Activated naive CD4-positive, alpha-beta T cell treated with anti-CD3 and anti-CD28 coated beads, Interleukin-2, amount 10 ng/mL, durations not matched to agents 7 days and 5 days (primary cell): ENCODE measurements around the gene ZNF474.
A peak's percentile ranks its signal among the peaks of the same experiment; 100 is the strongest.

Source experiments
- CTCF ChIA-PET: fragments of 350-600 bp; sonication (Branson Sonifier 250); formaldehyde crosslinking; loops from one replicate; lab custom pipeline; 2021; ENCODE audit warnings: antibody characterized with exemption; lab: Charles Lee
- DNase-seq: peaks from one replicate; pipeline ENCODE4 v3.0.0-alpha.2; 2020
- H3K27ac Mint-ChIP-seq: one replicate; pipeline ENCODE4 v1.8.0; 2021; ENCODE audit warnings: mild to moderate bottlenecking, moderate library complexity, mixed read lengths
- H3K27me3 Mint-ChIP-seq: one replicate; pipeline ENCODE4 v1.8.0; 2021; ENCODE audit warnings: mild to moderate bottlenecking, mixed read lengths
- H3K36me3 Mint-ChIP-seq: one replicate; pipeline ENCODE4 v1.8.0; 2021; ENCODE audit warnings: mixed read lengths
- H3K4me1 Mint-ChIP-seq: one replicate; pipeline ENCODE4 v1.8.0; 2021; ENCODE audit warnings: mixed read lengths
- H3K4me3 Mint-ChIP-seq: one replicate; pipeline ENCODE4 v1.8.0; 2021; ENCODE audit warnings: mild to moderate bottlenecking, moderate library complexity, mixed read lengths
- H3K9me3 Mint-ChIP-seq: one replicate; pipeline ENCODE4 v1.8.0; 2021; ENCODE audit warnings: mixed read lengths

Gene ZNF474

DNA sequence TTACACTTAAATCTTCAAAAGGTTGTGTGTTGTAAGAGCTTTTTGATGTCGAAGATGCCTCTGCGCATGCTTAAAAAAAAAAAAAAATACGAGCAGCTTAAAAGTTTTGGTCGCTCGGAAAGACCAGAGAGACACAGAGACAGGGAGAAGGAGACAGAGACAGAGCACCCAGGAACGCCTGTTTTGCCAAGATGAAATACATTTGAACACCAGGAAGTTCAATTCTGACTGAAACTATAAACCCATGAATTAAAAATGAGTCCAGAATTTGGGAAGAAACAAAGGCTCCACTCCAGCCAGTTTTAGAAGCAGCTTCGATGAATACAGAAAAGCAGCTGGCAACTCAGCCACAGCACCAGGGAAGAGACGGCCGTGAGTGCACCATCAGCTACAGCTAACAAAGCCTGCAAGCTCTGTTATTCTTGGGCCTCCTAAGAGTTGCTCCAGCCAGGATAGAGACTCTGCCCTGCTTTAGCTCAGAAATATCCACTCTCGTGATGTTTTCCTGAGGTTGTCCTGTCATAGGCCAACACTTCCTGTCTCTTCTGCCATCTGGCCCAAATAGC is 2.5 kb upstream of the ZNF474 start:
- CTCF ChIA-PET: no interaction called here
- H3K9me3 Mint-ChIP-seq: no peaks in the 10 kb centered on the region

DNA sequence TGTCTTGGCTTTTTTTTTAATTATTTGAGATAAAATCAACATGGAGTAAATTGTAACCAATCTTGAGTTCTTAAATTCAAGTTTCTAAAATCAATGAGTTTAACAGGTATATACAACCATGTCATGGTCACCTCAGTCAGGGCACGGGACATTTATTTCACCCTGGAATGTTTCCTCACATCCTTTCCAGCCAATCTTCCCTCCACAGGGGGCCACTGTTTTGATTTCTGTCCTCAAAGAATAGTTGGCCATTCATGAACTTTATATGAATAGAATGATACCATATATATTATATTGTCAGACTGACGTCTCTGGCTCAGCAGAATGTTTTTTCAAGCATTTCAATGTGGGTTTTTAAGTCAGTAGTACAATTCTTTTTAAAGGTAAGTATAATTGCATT is 806 bp downstream of the ZNF474 start:
- H3K4me1 Mint-ChIP-seq: no peaks in the 10 kb centered on the region
- no peak overlapping the region for H3K27ac Mint-ChIP-seq
- no peak for DNase-seq
- CTCF ChIA-PET: no interaction called here
- H3K36me3 Mint-ChIP-seq: no peaks in the 10 kb centered on the region
- H3K4me3 Mint-ChIP-seq: no peak overlapping the region
- H3K9me3 Mint-ChIP-seq: no peaks in the 10 kb centered on the region
- H3K27me3 Mint-ChIP-seq: no peaks in the 10 kb centered on the region

More for the DNA sequence above, 2.5 kb upstream of the ZNF474 start:
- H3K36me3 Mint-ChIP-seq: no peaks in the 10 kb centered on the region
- no peak overlapping the region for H3K4me3 Mint-ChIP-seq
- no peak overlapping the region for H3K27ac Mint-ChIP-seq
- DNase-seq: no peak
- H3K4me1 Mint-ChIP-seq: no peaks in the 10 kb centered on the region
- no peaks in the 10 kb centered on the region for H3K27me3 Mint-ChIP-seq

DNA sequence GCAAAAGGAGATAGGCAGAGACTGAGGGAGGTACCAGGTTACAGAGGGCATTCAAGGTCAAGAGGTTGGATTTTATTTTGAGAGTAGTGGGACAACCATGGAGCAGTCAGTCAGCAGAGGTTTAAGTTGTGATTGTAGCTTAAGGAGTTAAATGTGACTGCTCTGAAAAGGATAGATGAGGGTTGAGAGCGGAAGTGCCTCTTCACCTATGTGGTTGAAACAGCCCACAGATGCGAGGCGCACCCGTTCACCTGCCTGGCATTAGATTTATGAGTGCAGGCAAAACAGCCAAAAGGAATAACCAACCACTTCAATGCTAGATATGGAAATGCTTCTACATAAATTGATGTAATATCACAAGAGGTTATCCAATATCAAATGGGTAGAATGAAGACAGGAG is 8.4 kb downstream of the ZNF474 start:
- DNase-seq: peak; percentile 38
- Mint-ChIP-seq H3K9me3 (no peaks in the 10 kb centered on the region), H3K36me3 (no peaks in the 10 kb centered on the region), H3K27ac (no peak overlapping the region), H3K27me3 (no peaks in the 10 kb centered on the region), H3K4me3 (no peak overlapping the region), H3K4me1 (peaks cover 13% of the 10 kb centered on the region)
- CTCF ChIA-PET: no interaction called here

DNA sequence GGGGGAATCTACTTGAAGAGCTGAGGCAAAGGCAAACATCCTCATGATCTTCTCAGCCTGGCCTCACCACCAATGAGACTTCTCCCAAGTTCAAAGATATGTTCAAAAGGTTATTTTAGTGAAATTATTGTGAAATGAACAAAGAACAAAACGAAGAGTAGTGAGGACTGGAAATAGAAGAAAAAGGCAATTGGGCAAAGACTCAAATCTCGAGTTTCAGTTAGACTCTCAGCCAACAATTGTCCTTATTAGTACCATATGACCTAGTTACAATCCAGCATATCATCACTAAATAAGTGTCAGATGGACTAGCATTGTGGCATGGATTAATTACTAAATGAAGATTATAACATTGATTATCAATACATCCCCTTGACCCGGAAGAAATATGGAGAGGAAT is 9.0 kb downstream of the ZNF474 start:
- Mint-ChIP-seq H3K4me1 (peaks cover 13% of the 10 kb centered on the region), H3K36me3 (no peaks in the 10 kb centered on the region), H3K4me3 (no peak overlapping the region), H3K27ac (no peak overlapping the region), H3K27me3 (no peaks in the 10 kb centered on the region), H3K9me3 (no peaks in the 10 kb centered on the region)
- DNase-seq: no peak
- CTCF ChIA-PET: no interaction called here

DNA sequence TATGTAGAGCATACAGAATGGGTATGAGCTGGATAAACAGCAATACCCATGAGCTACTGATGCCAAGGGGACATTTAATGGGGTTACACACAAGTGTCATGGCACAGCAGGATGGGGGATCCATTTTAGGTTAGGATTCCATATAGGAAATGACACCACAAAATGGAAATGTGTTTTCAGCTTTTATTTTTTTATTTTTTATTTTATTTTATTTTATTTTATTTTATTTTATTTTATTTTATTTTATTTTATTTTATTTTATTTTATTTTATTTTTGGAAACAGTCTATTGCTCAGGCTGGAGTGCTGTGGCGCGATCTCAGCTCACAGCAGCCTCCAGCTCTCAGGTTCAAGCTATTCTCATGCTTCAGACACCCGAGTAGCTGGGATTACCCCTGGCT is 11.6 kb downstream of the ZNF474 start:
- Mint-ChIP-seq H3K36me3 (no peaks in the 10 kb centered on the region), H3K4me1 (peaks cover 13% of the 10 kb centered on the region), H3K9me3 (no peaks in the 10 kb centered on the region), H3K27me3 (no peaks in the 10 kb centered on the region), H3K4me3 (no peak overlapping the region), H3K27ac (no peak overlapping the region)
- no peak for DNase-seq
- CTCF ChIA-PET: interaction anchor here (0.6 to 1.1 kb wide), 2 partner anchors 15 to 912 kb away, joined by 3 read pairs; no protein-coding TSS in a partner anchor

DNA sequence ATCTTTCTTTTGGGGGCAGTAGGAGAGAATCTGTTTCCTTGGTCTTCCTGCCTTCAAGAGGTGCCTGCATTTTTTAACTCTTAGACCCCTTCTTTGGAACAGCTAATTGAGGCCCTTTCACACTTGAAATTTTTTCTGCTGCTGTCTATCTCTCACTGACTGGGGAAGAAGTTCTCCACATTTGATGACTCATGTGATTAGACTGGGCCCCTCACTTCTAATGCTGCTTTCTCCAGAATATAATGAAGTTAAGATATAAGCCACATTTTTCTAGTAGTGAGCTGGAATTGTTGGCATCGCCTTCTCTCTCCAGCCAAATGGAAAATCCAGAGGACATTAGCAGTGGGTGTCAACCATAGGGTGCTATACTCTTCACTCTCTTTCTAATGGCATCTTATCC is 12.4 kb downstream of the ZNF474 start:
- H3K9me3 Mint-ChIP-seq: no peaks in the 10 kb centered on the region
- H3K27me3 Mint-ChIP-seq: no peaks in the 10 kb centered on the region
- CTCF ChIA-PET: no interaction called here
- H3K4me1 Mint-ChIP-seq: peaks cover 13% of the 10 kb centered on the region
- no peaks in the 10 kb centered on the region for H3K36me3 Mint-ChIP-seq
- no peak overlapping the region for H3K27ac Mint-ChIP-seq
- H3K4me3 Mint-ChIP-seq: no peak overlapping the region
- DNase-seq: no peak

DNA sequence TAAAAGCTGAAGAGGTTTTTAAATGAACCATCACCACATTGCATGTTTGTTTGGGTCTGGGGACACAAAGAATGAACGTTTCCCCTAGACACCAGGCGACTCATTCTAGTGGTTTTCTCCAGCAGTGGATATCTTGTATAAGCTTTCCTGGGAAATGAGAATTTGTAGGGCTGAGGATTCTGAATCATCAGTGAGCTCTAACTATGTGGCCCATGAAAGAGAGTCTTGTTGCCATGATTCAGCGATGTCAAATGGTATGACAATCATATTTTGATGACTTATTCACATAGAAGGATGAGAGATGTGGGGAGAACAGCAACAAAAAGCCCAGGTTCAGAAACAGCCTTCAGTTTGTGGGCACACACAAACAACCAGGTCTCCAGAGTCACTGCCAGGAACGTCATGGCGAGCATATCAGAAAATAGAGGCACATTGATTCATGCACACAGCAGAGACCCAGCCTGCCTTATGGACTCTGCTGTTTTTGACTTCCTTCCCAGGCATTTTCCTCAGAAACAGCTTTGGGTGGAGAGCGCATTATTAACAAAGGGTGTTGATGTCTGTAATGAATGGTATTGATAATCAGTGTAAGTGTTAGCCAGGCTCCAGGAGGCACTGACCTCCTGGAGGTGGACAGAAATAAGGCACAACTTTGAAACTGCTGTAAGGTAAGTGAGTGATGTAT is 13.3 kb downstream of the ZNF474 start:
- CTCF ChIA-PET: interaction anchor here (0.6 kb wide), 1 partner anchor 40 kb away, joined by 3 read pairs; no protein-coding TSS in a partner anchor
- Mint-ChIP-seq H3K4me3 (no peak overlapping the region), H3K27ac (no peak overlapping the region), H3K36me3 (no peaks in the 10 kb centered on the region), H3K9me3 (no peaks in the 10 kb centered on the region), H3K27me3 (no peaks in the 10 kb centered on the region), H3K4me1 (peaks cover 7% of the 10 kb centered on the region)
- DNase-seq: no peak

GRCh38 chr5:122144236-122144635 is 14.9 kb downstream of the ZNF474 start:
- H3K4me3 Mint-ChIP-seq: no peak overlapping the region
- no peaks in the 10 kb centered on the region for H3K27me3 Mint-ChIP-seq
- H3K27ac Mint-ChIP-seq: no peak overlapping the region
- no peaks in the 10 kb centered on the region for H3K9me3 Mint-ChIP-seq
- CTCF ChIA-PET: no interaction called here
- H3K36me3 Mint-ChIP-seq: no peaks in the 10 kb centered on the region
- H3K4me1 Mint-ChIP-seq: no peaks in the 10 kb centered on the region
- DNase-seq: no peak

GRCh38 chr5:122145906-122146305 is 16.6 kb downstream of the ZNF474 start:
- no peak for DNase-seq
- Mint-ChIP-seq H3K4me1 (no peaks in the 10 kb centered on the region), H3K4me3 (no peak overlapping the region), H3K27me3 (no peaks in the 10 kb centered on the region), H3K9me3 (no peaks in the 10 kb centered on the region), H3K36me3 (no peaks in the 10 kb centered on the region), H3K27ac (no peak overlapping the region)
- CTCF ChIA-PET: no interaction called here

DNA sequence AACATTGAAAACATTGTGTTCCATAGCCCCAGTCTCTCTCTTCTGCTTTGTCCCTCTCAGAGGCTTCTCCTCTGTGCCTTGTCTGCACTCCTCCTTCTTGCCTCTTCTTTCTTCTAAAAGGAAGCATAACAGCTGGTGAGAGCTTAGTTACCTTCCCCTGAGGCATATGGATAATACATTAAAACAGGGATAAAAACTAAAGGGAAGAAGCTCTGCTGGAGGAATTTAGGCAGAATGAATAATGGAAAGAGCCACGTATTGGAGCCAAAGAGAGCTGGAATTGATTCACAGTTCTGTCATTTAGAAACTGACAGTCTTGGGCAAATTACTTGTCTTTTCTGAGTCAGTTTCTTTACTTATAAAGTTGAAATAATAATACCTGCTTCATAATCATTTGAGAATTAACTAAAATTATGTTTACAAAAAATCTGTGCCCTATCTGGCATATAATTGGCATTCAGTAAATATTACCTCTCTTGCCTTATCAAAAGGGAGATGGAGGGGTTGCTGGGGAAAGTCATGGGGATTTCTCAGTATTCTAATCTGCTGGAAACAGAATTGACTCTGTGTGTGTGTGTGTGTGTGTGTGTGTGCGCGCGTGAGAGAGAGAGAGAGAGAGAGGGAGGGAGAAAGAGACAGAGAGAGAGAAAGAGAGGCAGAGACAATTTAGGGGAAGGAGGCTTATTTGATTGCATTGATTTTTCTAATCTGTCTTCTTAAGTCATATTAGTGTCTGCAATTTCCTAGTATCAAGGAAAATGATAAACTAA is 20.2 kb downstream of the ZNF474 start:
- Mint-ChIP-seq H3K27me3 (no peaks in the 10 kb centered on the region), H3K4me3 (no peak overlapping the region), H3K4me1 (peaks cover 4% of the 10 kb centered on the region), H3K27ac (no peak overlapping the region), H3K36me3 (no peaks in the 10 kb centered on the region), H3K9me3 (no peaks in the 10 kb centered on the region)
- DNase-seq: no peak
- CTCF ChIA-PET: no interaction called here

- Mint-ChIP-seq H3K9me3 (no peaks in the 10 kb centered on the region), H3K4me3 (no peak overlapping the region), H3K4me1 (peaks cover 4% of the 10 kb centered on the region), H3K27ac (no peak overlapping the region), H3K27me3 (no peaks in the 10 kb centered on the region), H3K36me3 (no peaks in the 10 kb centered on the region)
- no peak for DNase-seq
- CTCF ChIA-PET: no interaction called here
Observed at GRCh38 chr5:122150215-122150614, 20.9 kb downstream of the ZNF474 start.

DNA sequence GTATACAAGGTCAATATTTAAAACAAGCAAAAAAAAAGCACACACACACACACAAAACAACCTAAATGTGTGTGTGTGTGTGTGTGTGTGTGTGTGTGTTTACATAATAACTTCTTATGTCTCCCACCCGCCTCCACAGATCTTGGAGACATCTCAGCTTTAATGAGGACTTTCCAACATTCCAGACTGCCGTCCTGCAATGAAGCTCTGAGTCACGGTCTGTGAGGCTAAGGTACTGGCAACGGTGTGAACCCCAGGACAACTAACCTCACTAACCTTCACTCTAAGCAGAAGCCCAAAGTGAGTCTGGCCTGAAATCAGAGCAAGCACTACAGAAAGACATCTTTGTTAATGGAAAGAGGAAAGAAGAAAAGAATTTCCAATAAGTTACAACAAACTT is 22.3 kb downstream of the ZNF474 start:
- Mint-ChIP-seq H3K27ac (no peak overlapping the region), H3K4me1 (peaks cover 4% of the 10 kb centered on the region), H3K36me3 (no peaks in the 10 kb centered on the region), H3K9me3 (no peaks in the 10 kb centered on the region), H3K27me3 (no peaks in the 10 kb centered on the region), H3K4me3 (no peak overlapping the region)
- DNase-seq: no peak
- CTCF ChIA-PET: no interaction called here

GRCh38 chr5:122152266-122152900 is 23.0 kb downstream of the ZNF474 start:
- CTCF ChIA-PET: no interaction called here
- no peak for DNase-seq
- no peak overlapping the region for H3K27ac Mint-ChIP-seq
- H3K4me3 Mint-ChIP-seq: no peak overlapping the region
- H3K4me1 Mint-ChIP-seq: peaks cover 4% of the 10 kb centered on the region
- H3K36me3 Mint-ChIP-seq: no peaks in the 10 kb centered on the region
- H3K9me3 Mint-ChIP-seq: no peaks in the 10 kb centered on the region
- no peaks in the 10 kb centered on the region for H3K27me3 Mint-ChIP-seq

- H3K4me1 Mint-ChIP-seq: peaks cover 4% of the 10 kb centered on the region
- CTCF ChIA-PET: no interaction called here
- no peak overlapping the region for H3K4me3 Mint-ChIP-seq
- H3K36me3 Mint-ChIP-seq: no peaks in the 10 kb centered on the region
- H3K9me3 Mint-ChIP-seq: no peaks in the 10 kb centered on the region
- no peaks in the 10 kb centered on the region for H3K27me3 Mint-ChIP-seq
- no peak for DNase-seq
- H3K27ac Mint-ChIP-seq: no peak overlapping the region
Observed at GRCh38 chr5:122153230-122153629, 23.9 kb downstream of the ZNF474 start.
